ENCODE data around the gene TRIP13.

DNA sequence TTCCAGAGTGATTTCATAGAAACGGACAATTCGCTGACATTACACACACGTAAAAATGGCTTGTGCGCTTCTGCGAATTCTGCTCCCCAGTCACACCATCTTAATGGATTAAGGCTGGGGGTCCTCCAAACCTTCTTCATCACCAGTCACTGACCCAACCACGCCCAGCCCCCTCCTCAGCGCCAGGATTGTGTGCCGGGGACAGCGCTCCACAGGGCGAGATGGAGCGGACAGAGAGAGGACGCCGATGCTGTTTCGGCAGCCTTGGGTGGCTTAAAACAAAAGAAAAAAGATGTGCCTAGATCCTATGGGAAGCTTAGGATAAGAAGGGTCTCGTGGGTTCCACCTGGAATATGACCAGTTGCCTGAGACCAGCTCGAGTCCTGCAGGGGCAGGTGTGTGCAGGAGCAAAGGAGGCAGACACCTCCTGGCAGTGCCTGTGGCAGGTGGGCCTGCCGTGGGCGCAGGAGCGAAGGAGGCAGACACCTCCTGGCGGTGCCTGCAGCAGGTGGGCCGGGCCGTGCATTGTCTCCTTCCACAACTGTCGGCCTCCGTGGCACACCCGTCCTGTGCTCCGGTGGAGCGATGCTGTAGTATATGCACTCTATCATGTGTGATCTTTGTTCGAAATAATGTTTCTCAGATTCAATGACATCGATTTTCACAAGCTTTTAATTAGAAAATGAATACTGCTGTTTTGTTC is 20.9 kb upstream of the TRIP13 start:
- TF ChIP-seq MCM5 (IDR thresholded peaks at IDR 0.05; ENCODE audit: low read depth): no peak
- TF ChIP-seq EZH2 (IDR thresholded peaks at IDR 0.05; ENCODE audit: borderline replicate concordance, low read depth, low read length): no peak
- no peak for TF ChIP-seq EP300 (IDR thresholded peaks at IDR 0.05; ENCODE audit: low read length)
- TF ChIP-seq, protein P1, sequence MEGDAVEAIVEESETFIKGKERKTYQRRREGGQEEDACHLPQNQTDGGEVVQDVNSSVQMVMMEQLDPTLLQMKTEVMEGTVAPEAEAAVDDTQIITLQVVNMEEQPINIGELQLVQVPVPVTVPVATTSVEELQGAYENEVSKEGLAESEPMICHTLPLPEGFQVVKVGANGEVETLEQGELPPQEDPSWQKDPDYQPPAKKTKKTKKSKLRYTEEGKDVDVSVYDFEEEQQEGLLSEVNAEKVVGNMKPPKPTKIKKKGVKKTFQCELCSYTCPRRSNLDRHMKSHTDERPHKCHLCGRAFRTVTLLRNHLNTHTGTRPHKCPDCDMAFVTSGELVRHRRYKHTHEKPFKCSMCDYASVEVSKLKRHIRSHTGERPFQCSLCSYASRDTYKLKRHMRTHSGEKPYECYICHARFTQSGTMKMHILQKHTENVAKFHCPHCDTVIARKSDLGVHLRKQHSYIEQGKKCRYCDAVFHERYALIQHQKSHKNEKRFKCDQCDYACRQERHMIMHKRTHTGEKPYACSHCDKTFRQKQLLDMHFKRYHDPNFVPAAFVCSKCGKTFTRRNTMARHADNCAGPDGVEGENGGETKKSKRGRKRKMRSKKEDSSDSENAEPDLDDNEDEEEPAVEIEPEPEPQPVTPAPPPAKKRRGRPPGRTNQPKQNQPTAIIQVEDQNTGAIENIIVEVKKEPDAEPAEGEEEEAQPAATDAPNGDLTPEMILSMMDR (IDR thresholded peaks at IDR 0.05 in 2 of 3, conservative IDR thresholded peaks at IDR 0.05 in 1 of 3; ENCODE audit: insufficient read depth in 2 of 3, low read depth in 1 of 3, low read length in 3 of 3): no peak
- no peak for TF ChIP-seq CREB1 (IDR thresholded peaks at IDR 0.05)
- no peak for TF ChIP-seq CREB1 (CRISPR knock-in tag; IDR thresholded peaks at IDR 0.05)
- TF ChIP-seq, protein P2, sequence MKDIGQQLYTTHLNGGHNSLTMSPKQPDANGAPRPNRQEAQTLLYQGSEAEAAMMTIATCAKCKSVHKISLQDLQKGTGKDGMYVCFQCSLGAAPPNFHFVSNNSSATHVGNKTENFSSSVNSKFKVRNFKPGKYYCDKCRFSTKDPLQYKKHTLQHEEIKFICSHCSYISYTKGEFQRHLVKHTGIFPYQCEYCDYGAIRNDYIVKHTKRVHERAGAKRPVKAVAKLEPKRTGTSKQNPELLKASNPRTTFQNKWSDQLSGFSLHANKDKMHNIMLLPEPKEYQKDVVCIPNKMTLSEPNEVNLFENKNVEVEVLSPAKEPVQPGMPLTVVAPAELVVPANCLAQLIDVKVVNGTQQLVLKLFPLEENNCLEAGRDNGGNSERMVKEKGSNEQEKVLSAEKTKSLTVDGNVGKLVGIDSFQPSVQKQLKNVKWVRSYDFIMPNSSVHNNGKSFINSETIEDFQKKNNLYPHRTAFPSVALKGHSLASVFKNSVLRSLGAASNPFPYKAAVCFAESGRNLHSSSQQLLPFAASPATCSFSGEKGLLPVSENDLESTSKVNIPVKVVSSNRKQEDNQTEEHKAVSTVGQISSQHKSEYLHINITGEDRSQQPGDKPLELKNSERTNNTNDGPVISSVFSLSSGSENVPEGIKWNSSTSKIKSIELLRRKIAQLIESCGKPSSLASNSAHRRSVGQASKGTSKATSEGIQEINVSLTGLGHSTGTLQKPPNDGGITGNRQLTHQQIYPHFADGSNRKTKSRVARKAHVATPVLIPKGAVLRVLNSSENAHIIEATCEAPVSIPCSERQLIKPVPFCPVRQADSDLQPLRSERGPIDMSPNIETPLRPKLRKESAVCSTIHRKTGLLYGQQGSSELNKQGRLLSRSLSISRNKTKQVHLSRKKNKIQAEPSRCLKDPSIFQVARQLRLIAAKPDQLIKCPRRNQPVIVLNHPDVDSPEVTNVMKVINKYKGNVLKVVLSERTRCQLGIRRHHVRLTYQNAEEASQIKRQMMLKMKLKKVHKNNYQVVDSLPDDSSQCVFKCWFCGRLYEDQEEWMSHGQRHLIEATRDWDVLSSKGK (CRISPR knock-in tag; IDR thresholded peaks at IDR 0.05): no peak
- TF ChIP-seq SAP30 (IDR thresholded peaks at IDR 0.05; ENCODE audit: borderline replicate concordance, insufficient read depth, low read depth, low read length, poor library complexity, severe bottlenecking): no peak
- TF ChIP-seq, protein P3, sequence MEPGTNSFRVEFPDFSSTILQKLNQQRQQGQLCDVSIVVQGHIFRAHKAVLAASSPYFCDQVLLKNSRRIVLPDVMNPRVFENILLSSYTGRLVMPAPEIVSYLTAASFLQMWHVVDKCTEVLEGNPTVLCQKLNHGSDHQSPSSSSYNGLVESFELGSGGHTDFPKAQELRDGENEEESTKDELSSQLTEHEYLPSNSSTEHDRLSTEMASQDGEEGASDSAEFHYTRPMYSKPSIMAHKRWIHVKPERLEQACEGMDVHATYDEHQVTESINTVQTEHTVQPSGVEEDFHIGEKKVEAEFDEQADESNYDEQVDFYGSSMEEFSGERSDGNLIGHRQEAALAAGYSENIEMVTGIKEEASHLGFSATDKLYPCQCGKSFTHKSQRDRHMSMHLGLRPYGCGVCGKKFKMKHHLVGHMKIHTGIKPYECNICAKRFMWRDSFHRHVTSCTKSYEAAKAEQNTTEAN (CRISPR knock-in tag; IDR thresholded peaks at IDR 0.05): no peak
- no peak for TF ChIP-seq RBM39 (optimal IDR thresholded peaks at IDR 0.05; ENCODE audit: low read depth, low read length)

All from K562 (cell line).